K562 (cell line): ENCODE measurements around the gene IGFL1. TPM values are rescaled to one million over a fixed set of nuclear protein-coding genes. Genes with fewer than 3 reads are reported as not detected.

Experiments
- ATAC-seq: fragments of 200-7000 bp; cut with Tn5 transposase; 3 replicates; pipeline ENCODE4 v1.9.1; 2020; ENCODE audit warnings: moderate library complexity
- BruUV-seq: library from RNA; stranded (reverse); fragments of 400-500 nt; replicated peaks from 2 replicates; lab custom pipeline; 2021; lab: Mats Ljungman, UMichigan
- CTCF ChIA-PET: fragments of 300-600 bp; formaldehyde crosslinking; extraction: SDS; loops from one replicate; lab custom pipeline; 2021; ENCODE audit warnings: low intra/inter-chr PET ratio; lab: Yijun Ruan, JAX
- POLR2A ChIA-PET: fragments of 300-600, 350-650 bp; sonication (Branson Sonifier 250); formaldehyde crosslinking; extraction: SDS; loops from one replicate; lab custom pipeline; 2021; ENCODE audit warnings: antibody characterized with exemption, inconsistent platforms; lab: Yijun Ruan, JAX
- DNase-seq, 4 experiments: peaks; one replicate each; pipeline versions ENCODE4 v3.0.0 to v3.0.0-alpha.2; 2011 to 2018; ENCODE audit warnings: low spot score in 3 of 4, mixed read lengths in 3 of 4; ENCODE audit errors: extremely low read depth in 1 of 4
- FAIRE-seq: peaks from 2 replicates; lab custom pipeline; 2011; peaks lifted over from hg19 to GRCh38; lab: Jason Lieb, UNC
- H2AFZ ChIP-seq: 2 replicates; pipeline ENCODE4 v1.6.0; 2011; ENCODE audit warnings: low read depth, low read length, control low read depth, inconsistent platforms
- H3K27ac ChIP-seq: fragments of 200-600 bp; 3 replicates; pipeline ENCODE4 v1.8.0; 2011; ENCODE audit warnings: low read depth, mild to moderate bottlenecking, control low read depth, inconsistent platforms, low read length, moderate library complexity, mixed read lengths; ENCODE audit errors: extremely low read depth
- H3K27me3 ChIP-seq, 2 experiments: fragments of 300-600 bp in 1 of 2; 2 replicates in 1 of 2; 3 replicates in 1 of 2; pipeline versions ENCODE4 v1.6.0 to v1.8.0; 2011; ENCODE audit warnings: inconsistent platforms in 2 of 2, low read length in 2 of 2, mild to moderate bottlenecking in 1 of 2, mixed read lengths in 1 of 2, moderate library complexity in 1 of 2; ENCODE audit not compliant: control insufficient read depth in 2 of 2, insufficient read depth in 2 of 2
- H3K36me3 ChIP-seq: fragments of 300-600 bp; 3 replicates; pipeline ENCODE4 v1.8.0; 2011; ENCODE audit warnings: mild to moderate bottlenecking, low read length, inconsistent platforms; ENCODE audit not compliant: control insufficient read depth, insufficient read depth
- H3K4me1 ChIP-seq, 2 experiments: fragments of 200-600 bp in 1 of 2; replicated peaks in 1 of 2; 2 replicates in 1 of 2; 3 replicates in 1 of 2; pipeline versions ENCODE4 v1.5.1 to v1.8.0; 2011; ENCODE audit warnings: inconsistent platforms in 2 of 2, low read length in 2 of 2, mild to moderate bottlenecking in 1 of 2, mixed read lengths in 1 of 2, moderate library complexity in 1 of 2; ENCODE audit not compliant: control insufficient read depth in 2 of 2, insufficient read depth in 2 of 2
- H3K4me2 ChIP-seq: 2 replicates; pipeline ENCODE4 v1.6.1; 2011; ENCODE audit warnings: low read length, control low read depth, inconsistent platforms, mixed read lengths; ENCODE audit not compliant: insufficient read depth
- H3K4me3 ChIP-seq: fragments of 200-600 bp; sonication (generic), shearing (Covaris generic); 2 replicates; pipeline ENCODE4 v1.5.1; 2016; ENCODE audit warnings: control low read depth, inconsistent platforms
- H3K79me2 ChIP-seq: fragments of 200-600 bp; 3 replicates; pipeline ENCODE4 v1.8.0; 2011; ENCODE audit warnings: low read length, inconsistent platforms; ENCODE audit not compliant: control insufficient read depth, insufficient read depth
- H3K9ac ChIP-seq, 2 experiments: 2 replicates each; pipeline versions ENCODE4 v1.6.0 to v1.6.1; 2011; ENCODE audit warnings: low read depth in 2 of 2, low read length in 2 of 2, control low read depth in 1 of 2, inconsistent platforms in 1 of 2, mild to moderate bottlenecking in 1 of 2, mixed read lengths in 1 of 2; ENCODE audit not compliant: insufficient read depth in 1 of 2
- H3K9me1 ChIP-seq: one replicate; pipeline ENCODE4 v1.6.0; 2011; ENCODE audit warnings: inconsistent platforms, mild to moderate bottlenecking, low read length, moderate library complexity; ENCODE audit not compliant: control insufficient read depth, insufficient read depth
- H3K9me3 ChIP-seq: replicated peaks from 2 replicates; pipeline ENCODE4 v1.5.1; 2011; ENCODE audit warnings: low read depth, low read length, inconsistent platforms; ENCODE audit not compliant: control insufficient read depth, insufficient read depth
- H4K20me1 ChIP-seq: replicated peaks from 2 replicates; pipeline ENCODE4 v1.6.1; 2011; ENCODE audit warnings: low read length, inconsistent platforms, mixed read lengths; ENCODE audit not compliant: control insufficient read depth, insufficient read depth
- HBP1 ChIP-seq: fragments of 450-650 bp; formaldehyde crosslinking; IDR thresholded peaks from 2 replicates; pipeline ENCODE4 v1.4.0; 2022; ENCODE audit warnings: missing genetic modification characterization
- HDAC1 ChIP-seq, 2 experiments: fragments of 450-650 bp; IDR thresholded peaks; 2 replicates each; pipeline ENCODE4 v1.6.1; 2016 to 2017; ENCODE audit warnings: inconsistent platforms in 1 of 2, mild to moderate bottlenecking in 1 of 2, moderate library complexity in 1 of 2
- HSF4 ChIP-seq: fragments of 250-450 bp; sonication (Bioruptor Pico); IDR thresholded peaks from 2 replicates; pipeline ENCODE4 v2.1.2; 2022; ENCODE audit warnings: mild to moderate bottlenecking, moderate library complexity, borderline replicate concordance
- MED1 ChIP-seq: sonication (generic); formaldehyde crosslinking; IDR thresholded peaks from 2 replicates; pipeline ENCODE4 v1.8.1; 2023; ENCODE audit warnings: missing genetic modification reagents, borderline replicate concordance
- ZNF589 ChIP-seq: fragments of 200-800 bp; sonication (Bioruptor generic); IDR thresholded peaks from 2 replicates; pipeline ENCODE4 v1.6.1; 2016; ENCODE audit warnings: low read depth, missing genetic modification characterization, missing compliant biosample characterization
- WGBS: fragments of 100-300 bp; shearing (Covaris generic); methylation state at CpG from one replicate; pipeline ENCODE4 v1.1.6; 2016; ENCODE audit warnings: low coverage, mixed read lengths; ENCODE audit not compliant: insufficient coverage; ENCODE audit errors: missing lambda C conversion rate; 5-methylcytosine and 5-hydroxymethylcytosine counted together
- in situ Hi-C: fragments of 300-500 bp; cut with MboI; formaldehyde crosslinking; loops from 4 replicates; pipeline ENCODE4 v1.15.0; 2018; ENCODE audit warnings: inconsistent platforms, mixed read lengths
- intact Hi-C: fragments of 100-400 bp; cut with micrococcal nuclease; formaldehyde crosslinking; loops from 2 replicates; pipeline ENCODE4 v1.14.2; 2022
- polyA plus RNA-seq, 8 experiments: library from polyadenylated mRNA; depleted of rRNA in 4 of 8; stranded (reverse) in 5 of 8; unstranded in 3 of 8; fragments of >200 nt; fragmentation: Nextera tagmentation in 2 of 8; fragmentation: Illumina TruSeq in 1 of 8; extraction: Ambion mirVana in 2 of 8; extraction: Trizol in 1 of 8; gene quantifications; 2 replicates each; pipeline versions ENCODE4 v1.2.1 to v1.2.3, GENCODE V29; 2011 to 2014; ENCODE audit warnings: inconsistent platforms in 1 of 8, missing spikeins in 1 of 8
- total RNA-seq, 7 experiments: library from RNA; depleted of rRNA in 6 of 7; stranded (reverse); fragments of >200 nt in 6 of 7; fragmentation: Illumina TruSeq in 2 of 7; extraction: Trizol in 2 of 7; gene quantifications; 2 replicates each; pipeline versions ENCODE4 v1.2.1 to v1.2.3, GENCODE V29; 2011 to 2021; ENCODE audit warnings: low replicate concordance in 1 of 7
- TF ChIP-seq, protein P1 (sequence below): fragments of 450-650 bp; IDR thresholded peaks from 2 replicates; pipeline ENCODE4 v1.6.1; 2016; ENCODE audit warnings: low read depth, mild to moderate bottlenecking, moderate library complexity
- TF ChIP-seq, protein P2 (sequence below), 2 experiments: fragments of 450-650 bp; IDR thresholded peaks; 2 replicates each; pipeline ENCODE4 v1.6.1; 2016

Gene IGFL1
- total and polyA plus RNA-seq, 9 of the 15 experiments (the other 6 are each of a cell fraction or from before 2014, with no cell fraction given), result not detected

DNA sequence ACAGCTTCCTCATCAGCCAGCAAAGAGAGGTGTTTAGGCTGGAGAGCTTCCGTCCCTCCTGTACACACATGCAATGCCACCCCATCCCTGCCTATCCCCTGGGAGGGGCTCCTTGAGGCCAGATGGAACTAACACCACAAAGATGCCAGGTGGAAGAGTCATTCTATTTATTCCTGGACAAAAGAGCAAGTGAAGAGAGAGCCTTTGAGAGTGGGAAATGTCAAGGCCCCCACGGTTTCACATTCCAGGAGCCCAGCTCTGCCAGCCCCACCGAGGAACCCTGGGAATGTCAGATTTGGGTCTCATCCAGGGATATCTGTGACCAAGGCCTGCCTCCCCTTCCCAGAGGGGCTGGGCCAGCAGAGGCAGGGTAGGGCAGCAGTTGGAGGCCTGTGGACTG is 30.8 kb upstream of the IGFL1 start:
- H3K36me3 ChIP-seq, result no peaks in the 10 kb centered on the region
- no peaks in the 10 kb centered on the region for H4K20me1 ChIP-seq
- H3K27ac ChIP-seq, result no peak overlapping the region
- 9% methylated on average over 3 of the region's 3 CpGs for WGBS
- in situ Hi-C loops, result no loop called here
- ATAC-seq, result no peak
- BruUV-seq, result no TSS peak
- H3K4me2 ChIP-seq, result no peak overlapping the region
- no peak overlapping the region for H2AFZ ChIP-seq
- H3K9me3 ChIP-seq, result no peaks in the 10 kb centered on the region
- TF ChIP-seq, protein P1, sequence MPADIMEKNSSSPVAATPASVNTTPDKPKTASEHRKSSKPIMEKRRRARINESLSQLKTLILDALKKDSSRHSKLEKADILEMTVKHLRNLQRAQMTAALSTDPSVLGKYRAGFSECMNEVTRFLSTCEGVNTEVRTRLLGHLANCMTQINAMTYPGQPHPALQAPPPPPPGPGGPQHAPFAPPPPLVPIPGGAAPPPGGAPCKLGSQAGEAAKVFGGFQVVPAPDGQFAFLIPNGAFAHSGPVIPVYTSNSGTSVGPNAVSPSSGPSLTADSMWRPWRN, result no peak
- no peak for TF ChIP-seq HBP1 (CRISPR knock-in tag)
- no peak for TF ChIP-seq MED1 (CRISPR knock-in tag)
- no peak for TF ChIP-seq ZNF589 (CRISPR knock-in tag)
- no peak for TF ChIP-seq HDAC1 (IDR thresholded peaks at IDR 0.05)
- TF ChIP-seq, protein P2, sequence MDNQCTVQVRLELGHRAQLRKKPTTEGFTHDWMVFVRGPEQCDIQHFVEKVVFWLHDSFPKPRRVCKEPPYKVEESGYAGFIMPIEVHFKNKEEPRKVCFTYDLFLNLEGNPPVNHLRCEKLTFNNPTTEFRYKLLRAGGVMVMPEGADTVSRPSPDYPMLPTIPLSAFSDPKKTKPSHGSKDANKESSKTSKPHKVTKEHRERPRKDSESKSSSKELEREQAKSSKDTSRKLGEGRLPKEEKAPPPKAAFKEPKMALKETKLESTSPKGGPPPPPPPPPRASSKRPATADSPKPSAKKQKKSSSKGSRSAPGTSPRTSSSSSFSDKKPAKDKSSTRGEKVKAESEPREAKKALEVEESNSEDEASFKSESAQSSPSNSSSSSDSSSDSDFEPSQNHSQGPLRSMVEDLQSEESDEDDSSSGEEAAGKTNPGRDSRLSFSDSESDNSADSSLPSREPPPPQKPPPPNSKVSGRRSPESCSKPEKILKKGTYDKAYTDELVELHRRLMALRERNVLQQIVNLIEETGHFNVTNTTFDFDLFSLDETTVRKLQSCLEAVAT (IDR thresholded peaks at IDR 0.05), result no peak
- TF ChIP-seq HSF4 (CRISPR knock-in tag), result no peak
- TF ChIP-seq, all 486 proteins: peak for 0
- FAIRE-seq, result no peak
- ChIA-PET POLR2A (interaction anchor here (0.7 to 0.9 kb wide), 2 partner anchors 10 to 263 kb away, joined by 3 to 4 read pairs; no protein-coding TSS in a partner anchor), CTCF (no interaction called here)
- Histone ChIP-seq H3K9me1 (no peaks in the 10 kb centered on the region), H3K27me3 (no peaks in the 10 kb centered on the region), H3K4me1 (peaks cover under 1 to 8% of the 10 kb centered on the region in 2 experiments; a peak in 4 of 5 replicates), H3K79me2 (no peaks in the 10 kb centered on the region; the same call in 2 of the 3 replicates), H3K4me3 (no peak overlapping the region), H3K9ac (no peak overlapping the region)
- DNase-seq, result no peak
- intact Hi-C loops, result no loop called here
